Effector CD8-positive, alpha-beta T cell (primary cell): Measurements from ENCODE around the gene SDK1.

Experiments
- DNase-seq: peaks from one replicate; lab custom pipeline; 2025; lab: John Stamatoyannopoulos, UW

Gene SDK1

DNA sequence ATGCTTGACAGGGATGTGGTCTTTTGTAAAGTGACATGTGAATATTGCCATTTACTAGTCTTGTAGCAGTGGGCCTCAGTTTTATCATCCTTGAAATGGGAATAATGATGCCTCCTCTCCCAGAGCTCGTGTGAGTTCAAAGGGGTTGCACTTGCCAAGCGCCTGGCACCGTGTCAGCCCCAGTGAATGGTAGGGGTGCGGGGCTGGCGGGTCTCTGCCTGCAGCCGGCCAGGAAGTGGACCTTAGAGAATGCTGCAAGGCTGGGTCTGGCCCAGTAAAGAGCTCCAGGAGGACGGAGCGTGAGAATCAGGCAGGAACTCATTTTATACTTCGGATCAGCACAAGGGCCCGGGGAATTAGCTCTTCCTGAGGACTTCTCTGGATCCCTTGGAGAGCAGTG is 856.6 kb downstream of the SDK1 start:
- no peak for DNase-seq

DNA sequence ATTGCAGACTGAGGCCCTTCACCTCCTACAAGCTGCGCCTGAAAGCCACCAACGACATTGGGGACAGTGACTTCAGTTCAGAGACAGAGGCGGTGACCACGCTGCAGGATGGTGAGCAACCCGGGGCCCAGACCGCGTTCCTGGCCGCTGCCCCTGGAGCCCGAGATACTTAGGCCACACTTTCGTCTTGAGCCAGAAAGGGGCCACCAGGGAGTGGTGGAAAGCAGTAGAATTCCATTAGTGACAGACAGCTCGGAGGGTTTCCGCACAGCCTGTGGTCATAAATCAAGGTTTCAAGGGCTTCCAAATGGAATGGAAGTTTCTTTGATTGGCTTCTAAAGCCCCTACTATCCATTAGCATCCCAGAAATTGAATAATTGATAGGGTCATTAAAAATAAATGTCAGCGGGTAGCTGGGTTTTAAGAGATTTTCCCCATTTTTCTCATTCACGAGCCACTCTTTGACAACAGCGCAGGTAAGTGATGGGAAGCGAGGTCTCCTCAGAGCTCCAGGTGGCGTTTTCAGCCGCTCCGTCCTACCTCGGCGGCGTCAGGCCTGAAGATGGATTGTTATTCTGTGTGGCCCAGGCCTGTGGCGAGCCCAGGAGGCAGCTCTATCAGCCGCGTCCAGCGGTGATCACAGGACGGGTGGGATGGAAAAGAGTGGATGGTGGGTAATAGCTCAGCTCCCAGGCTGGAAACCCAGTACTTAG is 857.5 kb downstream of the SDK1 start:
- no peak for DNase-seq

DNA sequence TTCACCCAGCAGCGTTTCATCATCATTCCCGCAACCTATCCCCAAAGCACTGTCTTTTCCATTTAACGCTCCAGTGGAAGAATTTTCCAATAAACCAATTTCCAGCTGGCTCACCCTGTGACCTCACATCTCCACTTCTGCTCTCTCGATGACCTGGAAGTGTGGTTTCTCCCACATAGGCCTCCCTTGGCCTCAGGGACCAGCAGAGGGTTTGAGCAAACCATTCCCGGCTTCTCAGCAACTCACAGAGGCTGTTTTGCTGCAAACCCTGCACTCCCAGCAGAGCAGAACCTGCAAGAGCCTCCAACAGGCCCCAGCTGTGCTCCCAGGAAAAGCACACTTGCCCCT is 858.1 kb downstream of the SDK1 start:
- DNase-seq, result no peak

DNA sequence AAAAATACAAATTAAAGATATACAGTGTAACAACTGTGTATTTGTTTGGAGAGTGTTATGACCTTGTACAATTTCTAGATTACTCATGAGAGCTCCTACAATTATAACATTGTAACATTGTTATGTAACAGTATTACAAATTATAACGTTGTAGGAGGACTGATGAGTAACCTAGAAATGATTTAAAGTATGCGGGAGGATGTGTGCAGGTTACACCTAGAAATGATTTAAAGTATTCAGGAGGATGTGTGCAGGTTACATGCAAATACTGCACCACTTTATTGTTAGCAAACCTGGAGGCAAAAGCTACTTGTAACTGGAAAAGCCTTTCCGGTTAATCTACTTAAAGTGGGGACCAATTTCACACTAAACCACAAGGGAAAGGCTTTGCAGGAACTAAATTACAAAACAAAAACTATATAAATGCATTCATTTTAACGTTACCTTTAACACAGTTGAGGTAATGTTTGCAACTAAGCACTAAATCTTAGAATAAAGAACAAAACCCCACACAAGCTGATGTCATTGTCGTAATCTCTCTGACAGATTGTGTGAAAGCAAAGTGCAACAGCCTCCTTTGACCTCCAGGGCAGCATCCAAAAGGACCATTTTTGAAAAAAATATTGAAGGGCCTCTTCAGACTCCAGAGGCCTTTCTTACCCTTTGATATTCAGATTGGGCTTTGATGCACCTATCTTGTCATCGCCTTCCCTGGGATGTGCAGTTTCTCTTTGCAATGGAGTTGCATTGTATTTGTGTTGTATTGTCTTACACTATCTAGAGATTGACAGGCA is 858.9 kb downstream of the SDK1 start:
- DNase-seq, result no peak

DNA sequence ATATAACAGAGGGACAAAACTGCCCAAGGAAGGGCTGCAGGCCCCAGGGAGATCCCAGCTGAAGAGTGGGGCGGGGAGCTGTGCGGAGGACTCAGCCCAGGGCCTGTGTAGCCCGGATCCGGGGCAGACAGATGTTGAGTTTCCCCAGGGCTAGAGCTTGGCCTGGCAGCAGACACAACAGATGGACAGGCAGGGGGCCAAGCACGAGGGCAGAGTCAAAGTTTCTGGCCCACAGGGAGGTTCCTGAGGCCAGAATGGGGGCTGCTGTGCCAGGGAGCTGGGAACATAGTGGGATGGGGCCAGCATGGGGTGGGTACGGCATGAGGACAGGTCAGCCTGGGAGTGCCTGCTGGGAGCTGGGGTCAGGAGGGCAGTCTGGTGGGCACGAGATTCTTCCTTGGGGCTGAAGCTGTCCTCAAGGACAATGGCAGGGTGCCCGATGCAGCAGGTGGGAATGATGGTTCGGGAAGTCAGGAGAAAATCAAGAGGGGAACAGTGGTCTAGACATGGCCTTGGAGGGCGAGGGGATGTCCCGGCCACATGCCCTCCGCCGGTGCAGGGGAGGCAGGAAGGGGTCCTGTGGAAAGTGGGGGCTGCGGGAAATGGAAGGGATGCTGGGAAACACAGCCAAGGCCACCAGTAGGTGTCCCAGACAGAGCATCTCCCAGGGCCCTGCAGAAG is 862.0 kb downstream of the SDK1 start:
- DNase-seq, result no peak

- no peak for DNase-seq
Observed at GRCh38 chr7:4163565-4164203, 862.6 kb downstream of the SDK1 start.

DNA sequence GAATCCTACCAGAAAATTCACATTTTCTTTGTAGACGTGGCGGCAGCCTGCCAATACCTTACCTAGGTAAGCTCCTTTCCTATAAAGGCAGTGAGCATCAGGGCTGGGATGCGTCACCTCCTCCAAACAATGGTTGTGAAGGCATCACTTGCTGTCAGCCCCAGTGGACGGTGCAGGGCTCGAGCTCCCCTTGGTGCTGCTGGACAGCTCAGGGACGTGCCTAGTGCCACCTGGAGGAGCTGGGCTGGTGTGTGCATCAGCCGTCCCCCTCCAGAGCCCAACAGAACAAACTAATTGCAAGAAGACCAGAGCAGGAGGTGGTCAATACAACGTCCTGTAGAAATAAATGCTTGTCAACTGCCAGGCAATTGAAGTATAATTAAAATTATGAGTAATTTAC is 863.5 kb downstream of the SDK1 start:
- no peak for DNase-seq

DNA sequence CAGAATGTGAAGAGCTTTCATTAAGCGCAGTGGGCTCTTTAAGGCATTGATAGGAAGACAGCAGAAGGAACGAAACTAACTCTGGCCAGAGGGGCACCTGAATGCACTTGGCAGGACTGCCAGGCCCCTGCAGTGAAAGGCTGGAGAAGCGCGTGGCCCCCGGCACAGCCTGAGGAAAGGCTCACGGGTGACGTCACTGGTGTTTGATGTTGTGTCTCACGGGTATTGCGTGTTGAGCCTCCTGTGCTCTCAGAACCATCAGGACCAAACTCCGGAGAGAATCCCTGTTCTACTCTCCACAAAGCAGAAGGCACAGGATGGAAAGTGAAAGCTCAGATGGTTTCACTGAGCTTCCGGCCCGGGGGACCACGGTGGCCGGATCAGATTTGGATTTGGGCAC is 865.3 kb downstream of the SDK1 start:
- DNase-seq, result no peak

DNA sequence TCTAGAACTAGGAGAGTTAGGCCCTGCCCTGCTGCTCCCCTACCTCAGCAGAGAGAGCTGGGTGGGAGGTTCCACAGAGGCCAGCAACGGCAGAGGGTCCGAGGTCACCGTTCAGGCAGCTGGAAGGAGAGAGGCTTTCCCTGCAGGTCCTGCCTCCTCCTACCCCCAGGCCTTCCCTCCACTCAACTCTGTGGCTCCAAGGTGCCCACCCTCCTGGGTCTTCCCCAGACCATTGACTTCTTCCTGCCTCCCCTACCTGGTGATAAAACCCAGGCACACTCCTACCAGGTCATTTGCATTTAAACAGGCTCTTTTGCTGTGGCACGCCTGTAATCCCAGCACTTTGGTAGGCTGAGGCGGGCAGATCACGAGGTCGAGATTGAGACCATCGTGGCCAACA is 865.8 kb downstream of the SDK1 start:
- DNase-seq, result no peak

GRCh38 chr7:4167385-4167910 is 866.4 kb downstream of the SDK1 start:
- DNase-seq, result no peak

- DNase-seq, result no peak
Observed at GRCh38 chr7:4168041-4168440, 867.0 kb downstream of the SDK1 start.

DNA sequence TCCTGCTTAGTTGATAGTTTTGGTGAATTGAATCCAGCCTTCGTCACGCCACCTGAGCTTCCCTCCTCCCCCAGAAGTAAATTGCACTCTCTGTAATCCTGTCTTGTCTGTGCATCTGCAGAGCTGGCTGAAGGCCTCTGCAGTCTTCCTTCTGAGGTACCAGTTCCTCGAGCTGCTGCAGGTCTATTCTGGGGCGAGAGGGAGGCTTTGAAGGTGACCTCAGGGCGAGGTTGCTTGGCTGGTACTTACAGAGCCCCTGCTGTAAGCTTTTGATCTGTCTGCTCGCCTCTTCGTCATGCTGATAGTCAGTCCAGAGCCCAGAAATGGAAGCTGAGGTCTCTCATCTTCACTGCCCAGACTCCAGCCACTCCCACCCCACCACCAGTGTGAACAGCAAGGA is 867.5 kb downstream of the SDK1 start:
- DNase-seq, result no peak

DNA sequence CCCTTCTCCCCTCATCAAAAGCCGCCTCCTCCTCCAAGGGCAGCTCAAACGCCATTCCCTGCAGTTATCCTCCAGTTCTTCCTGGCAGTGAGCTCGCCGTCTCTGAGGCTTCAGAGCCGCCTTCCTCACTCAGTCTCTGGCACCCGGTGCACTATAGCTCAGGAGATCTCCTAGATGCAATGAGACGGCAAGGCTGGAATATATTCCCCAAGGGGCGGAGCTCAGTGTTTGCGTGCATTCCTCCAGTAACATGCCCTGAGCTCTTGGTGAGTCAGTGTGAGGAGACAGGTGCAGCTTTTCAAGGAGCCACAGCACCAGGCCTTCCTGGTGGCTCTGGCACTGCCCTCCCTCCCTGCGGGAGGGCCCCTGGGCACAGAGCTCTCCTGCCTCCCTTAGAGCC is 868.4 kb downstream of the SDK1 start:
- no peak for DNase-seq

- no peak for DNase-seq
Observed at GRCh38 chr7:4170997-4171786, 870.1 kb downstream of the SDK1 start.

- DNase-seq, result no peak
Observed at GRCh38 chr7:4172883-4173282, 871.8 kb downstream of the SDK1 start.

DNA sequence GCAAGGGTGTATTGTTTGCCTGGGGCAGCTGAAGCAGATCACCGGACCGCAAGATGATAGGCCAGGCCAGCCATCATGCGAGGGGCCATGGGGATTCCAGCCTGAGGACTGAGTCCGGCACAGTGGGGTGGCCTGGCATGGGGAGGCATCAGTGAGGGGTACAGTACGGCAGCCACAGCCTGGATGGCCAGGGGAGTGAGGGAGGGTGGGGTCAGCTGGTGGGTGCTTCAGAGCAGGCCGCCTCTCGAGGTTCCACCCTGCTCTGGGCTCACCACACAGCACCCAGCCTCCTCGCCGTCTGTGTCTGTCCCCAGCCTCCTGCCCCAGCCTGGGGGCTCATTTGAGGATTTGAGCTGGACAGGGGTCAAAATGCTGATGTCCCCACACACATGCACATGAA is 872.6 kb downstream of the SDK1 start:
- no peak for DNase-seq

DNA sequence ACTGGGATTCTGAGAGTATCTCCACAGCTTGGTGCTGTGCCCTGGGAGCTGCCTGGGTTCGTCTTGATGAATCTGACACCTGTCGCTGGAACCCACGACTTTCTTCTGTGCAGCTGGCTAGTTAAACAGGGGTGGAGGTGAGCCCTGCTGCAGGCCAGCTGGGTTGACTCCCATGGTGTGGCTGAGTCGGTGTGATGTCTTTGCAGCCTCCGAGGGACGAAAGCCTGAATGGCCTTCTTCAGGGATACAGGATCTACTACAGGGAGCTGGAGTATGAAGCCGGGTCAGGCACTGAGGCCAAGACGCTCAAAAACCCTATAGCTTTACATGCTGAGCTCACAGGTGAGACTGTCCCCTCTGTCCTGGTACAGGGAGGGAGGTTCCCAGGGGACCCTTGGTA is 873.0 kb downstream of the SDK1 start:
- no peak for DNase-seq

- DNase-seq, result no peak
Observed at GRCh38 chr7:4174451-4174850, 873.4 kb downstream of the SDK1 start.

DNA sequence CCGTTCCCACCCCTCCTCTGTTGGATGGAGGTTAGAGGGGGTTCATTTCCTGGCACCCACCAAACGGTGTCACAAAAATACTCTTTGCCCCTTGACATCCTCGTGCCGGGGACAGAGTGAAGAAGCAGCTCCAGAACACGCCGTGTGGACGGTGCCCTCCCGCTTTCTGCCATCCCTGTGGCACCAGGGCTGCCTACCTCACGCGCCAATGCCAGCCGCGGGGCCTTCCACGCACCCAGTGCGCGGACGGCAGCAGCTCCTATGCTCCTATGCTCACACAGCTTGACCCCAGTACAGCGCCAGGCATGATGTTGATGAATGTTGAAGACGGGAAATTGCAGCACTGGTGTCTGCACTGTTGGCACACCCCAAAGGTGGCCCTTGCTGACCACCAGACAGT is 873.8 kb downstream of the SDK1 start:
- DNase-seq, result no peak

- no peak for DNase-seq
Observed at GRCh38 chr7:4175346-4175973, 874.4 kb downstream of the SDK1 start.

GRCh38 chr7:4177001-4177400 is 875.9 kb downstream of the SDK1 start:
- DNase-seq, result no peak
